ENCODE results near the gene HOXA9.

GRCh38 chr7:27185013-27185853 is 19.9 kb upstream of the HOXA9 start, which contains the start of gene HOXA11:
- TF ChIP-seq POLR2A (IDR thresholded peaks at IDR 0.05) (no peak), CTCF (IDR thresholded peaks at IDR 0.05) (no peak)
